Transverse colon (tissue), 3 donors: ENCODE data around the gene MCC.

ENCODE experiments used
- CTCF ChIP-seq, 5 experiments: fragments of 200-600 bp in 3 of 5; fragments of 450-650 bp in 2 of 5; sonication (generic) in 3 of 5; IDR thresholded peaks; 1 replicate in 2 of 5; 2 replicates in 3 of 5; pipeline ENCODE4 v1.5.1; 2016 to 2017; ENCODE audit warnings: antibody characterized with exemption in 5 of 5, inconsistent platforms in 3 of 5, mild to moderate bottlenecking in 2 of 5, moderate library complexity in 1 of 5
- POLR2A ChIP-seq: fragments of 450-650 bp; IDR thresholded peaks from one replicate; pipeline ENCODE4 v1.6.1; 2016; ENCODE audit warnings: antibody characterized with exemption, mild to moderate bottlenecking, moderate library complexity

GRCh38 chr5:113244966-113245365 is 243.3 kb downstream of the MCC start:
- TF ChIP-seq CTCF (IDR thresholded peaks at IDR 0.05), result no peak
- no peak for TF ChIP-seq POLR2A
